HG03439 (cell line): ENCODE data around the gene CCDC144A.
"Not testable (repeated sequence)": the region's sequence is repeated elsewhere in the genome, so short reads cannot be mapped to it uniquely, and the experiment has no call there.

ENCODE experiments used
- ATAC-seq: cut with Tn5 transposase; IDR thresholded peaks from one replicate; pipeline ENCODE4 v1.9.1; 2021; ENCODE audit warnings: mild to moderate bottlenecking, moderate library complexity; ENCODE audit not compliant: unreplicated experiment

Gene CCDC144A

GRCh38 chr17:16751924-16752287 lies 61.9 kb downstream of the CCDC144A start:
- ATAC-seq, result not testable (repeated sequence)

- not testable (repeated sequence) for ATAC-seq
Measured at GRCh38 chr17:16757520-16757919, 67.5 kb downstream of the CCDC144A start.

- ATAC-seq, result not testable (repeated sequence)
Measured at GRCh38 chr17:16758177-16758576, 68.1 kb downstream of the CCDC144A start.

- ATAC-seq, result not testable (repeated sequence)
Measured at GRCh38 chr17:16768290-16769175, 78.5 kb downstream of the CCDC144A start.

GRCh38 chr17:16772394-16773145 lies 82.5 kb downstream of the CCDC144A start:
- ATAC-seq, result not testable (repeated sequence)

- ATAC-seq, result not testable (repeated sequence)
Measured at GRCh38 chr17:16773146-16773522, 83.1 kb downstream of the CCDC144A start.

GRCh38 chr17:16787851-16788250 lies 97.8 kb downstream of the CCDC144A start:
- ATAC-seq, result not testable (repeated sequence)

GRCh38 chr17:16788889-16789536 lies 99.0 kb downstream of the CCDC144A start:
- not testable (repeated sequence) for ATAC-seq

GRCh38 chr17:16789622-16790021 lies 99.6 kb downstream of the CCDC144A start:
- not testable (repeated sequence) for ATAC-seq

- ATAC-seq, result not testable (repeated sequence)
Measured at GRCh38 chr17:16790313-16790871, 100.4 kb downstream of the CCDC144A start.

GRCh38 chr17:16794215-16794614 lies 104.2 kb downstream of the CCDC144A start:
- not testable (repeated sequence) for ATAC-seq

GRCh38 chr17:16795894-16796293 lies 105.9 kb downstream of the CCDC144A start:
- ATAC-seq, result not testable (repeated sequence)

GRCh38 chr17:16804851-16805250 lies 114.8 kb downstream of the CCDC144A start:
- ATAC-seq, result not testable (repeated sequence)

GRCh38 chr17:16806599-16806998 lies 116.6 kb downstream of the CCDC144A start:
- not testable (repeated sequence) for ATAC-seq

GRCh38 chr17:16807620-16808019 lies 117.6 kb downstream of the CCDC144A start:
- ATAC-seq, result not testable (repeated sequence)

GRCh38 chr17:16810236-16810635 lies 120.2 kb downstream of the CCDC144A start:
- ATAC-seq, result not testable (repeated sequence)

GRCh38 chr17:16812126-16812525 lies 122.1 kb downstream of the CCDC144A start:
- not testable (repeated sequence) for ATAC-seq

- no peak for ATAC-seq
Measured at GRCh38 chr17:16814439-16814838, 124.4 kb downstream of the CCDC144A start.

- ATAC-seq, result no peak
Measured at GRCh38 chr17:16817201-16817600, 127.2 kb downstream of the CCDC144A start.

GRCh38 chr17:16817940-16818339 lies 127.9 kb downstream of the CCDC144A start:
- not testable (repeated sequence) for ATAC-seq

- ATAC-seq, result no peak
Measured at GRCh38 chr17:16818340-16818739, 128.3 kb downstream of the CCDC144A start.
